Mesendoderm (in vitro differentiated cells): ENCODE measurements around the gene DFFB.

Experiments used
- DNase-seq: peaks from one replicate; pipeline ENCODE4 v3.0.0; 2013
- H2AK5ac ChIP-seq: 2 replicates; pipeline ENCODE4 v1.6.1; 2013; ENCODE audit warnings: low read length, inconsistent platforms
- H2BK120ac ChIP-seq: 2 replicates; pipeline ENCODE4 v1.6.1; 2013; ENCODE audit warnings: low read depth, mild to moderate bottlenecking, low read length, moderate library complexity, mixed read lengths
- H2BK15ac ChIP-seq: replicated peaks from 2 replicates; pipeline ENCODE4 v1.6.1; 2013; ENCODE audit warnings: low read depth, mild to moderate bottlenecking, moderate library complexity
- H2BK5ac ChIP-seq: 2 replicates; pipeline ENCODE4 v1.6.1; 2013; ENCODE audit warnings: low read length, inconsistent platforms
- H3K18ac ChIP-seq: 2 replicates; pipeline ENCODE4 v1.6.1; 2013; ENCODE audit warnings: mild to moderate bottlenecking, low read length, mixed read lengths
- H3K23ac ChIP-seq: one replicate; pipeline ENCODE4 v1.6.1; 2013; ENCODE audit warnings: low read length
- H3K27ac ChIP-seq: 2 replicates; pipeline ENCODE4 v1.5.1; 2013; ENCODE audit warnings: low read depth, mild to moderate bottlenecking, inconsistent platforms, low read length, moderate library complexity
- H3K27me3 ChIP-seq: 2 replicates; pipeline ENCODE4 v1.6.1; 2013; ENCODE audit warnings: low read length, control low read depth, mild to moderate bottlenecking, inconsistent platforms; ENCODE audit not compliant: insufficient read depth, poor library complexity
- H3K36me3 ChIP-seq: 2 replicates; pipeline ENCODE4 v1.6.1; 2013; ENCODE audit warnings: low read length, inconsistent platforms; ENCODE audit not compliant: control insufficient read depth, insufficient read depth
- H3K4ac ChIP-seq: one replicate; pipeline ENCODE4 v1.6.1; 2013; ENCODE audit warnings: low read depth, mild to moderate bottlenecking, low read length, moderate library complexity
- H3K4me1 ChIP-seq: 2 replicates; pipeline ENCODE4 v1.6.1; 2013; ENCODE audit warnings: low read depth, low read length, inconsistent platforms; ENCODE audit not compliant: control insufficient read depth
- H3K4me2 ChIP-seq: 2 replicates; pipeline ENCODE4 v1.6.1; 2013; ENCODE audit warnings: low read length
- H3K4me3 ChIP-seq: 2 replicates; pipeline ENCODE4 v1.5.1; 2013; ENCODE audit warnings: mild to moderate bottlenecking, low read length
- H3K56ac ChIP-seq: one replicate; pipeline ENCODE4 v1.6.1; 2013; ENCODE audit warnings: low read length
- H3K79me1 ChIP-seq: 2 replicates; pipeline ENCODE4 v1.6.1; 2013; ENCODE audit warnings: low read length, inconsistent platforms
- H3K79me2 ChIP-seq: 2 replicates; pipeline ENCODE4 v1.6.1; 2013; ENCODE audit warnings: mild to moderate bottlenecking, low read length; ENCODE audit not compliant: control insufficient read depth, insufficient read depth
- H3K9ac ChIP-seq: 2 replicates; pipeline ENCODE4 v1.6.1; 2013; ENCODE audit warnings: low read length, inconsistent platforms
- H4K5ac ChIP-seq: one replicate; pipeline ENCODE4 v1.6.1; 2013; ENCODE audit warnings: low read length
- H4K8ac ChIP-seq: one replicate; pipeline ENCODE4 v1.6.1; 2013; ENCODE audit warnings: low read depth, mild to moderate bottlenecking, control low read depth, low read length, moderate library complexity
- WGBS: extraction: QIAGEN DNeasy Blood & Tissue Kit; methylation state at CpG from one replicate; pipeline ENCODE4 v1.1.7; 2013; ENCODE audit warnings: low lambda C conversion rate, missing lambda C conversion rate; ENCODE audit not compliant: insufficient coverage; ENCODE audit errors: extremely low coverage; 5-methylcytosine and 5-hydroxymethylcytosine counted together

DFFB gene

GRCh38 chr1:3846541-3846940 lies 10.7 kb upstream of the DFFB start:
- H3K79me1 ChIP-seq, result no peaks in the 10 kb centered on the region
- H4K8ac ChIP-seq, result no peak overlapping the region
- no peak overlapping the region for H3K56ac ChIP-seq
- H3K23ac ChIP-seq, result no peak overlapping the region
- no peak overlapping the region for H2AK5ac ChIP-seq
- peaks cover 1% of the 10 kb centered on the region for H3K36me3 ChIP-seq
- no peak overlapping the region for H2BK5ac ChIP-seq
- no peaks in the 10 kb centered on the region for H3K27me3 ChIP-seq
- H3K4me1 ChIP-seq, result no peaks in the 10 kb centered on the region
- no peak overlapping the region for H2BK120ac ChIP-seq
- no peak overlapping the region for H3K27ac ChIP-seq
- WGBS, result no CpG with 5 or more reads among the region's 3 CpGs
- no peak for DNase-seq
- H3K4me2 ChIP-seq, result no peak overlapping the region
- H3K79me2 ChIP-seq, result no peaks in the 10 kb centered on the region
- H2BK15ac ChIP-seq, result no peak overlapping the region
- H3K4me3 ChIP-seq, result no peak overlapping the region
- no peak overlapping the region for H3K9ac ChIP-seq
- H3K18ac ChIP-seq, result no peak overlapping the region
- H4K5ac ChIP-seq, result no peak overlapping the region
- no peak overlapping the region for H3K4ac ChIP-seq

GRCh38 chr1:3847081-3847480 lies 10.2 kb upstream of the DFFB start:
- no peaks in the 10 kb centered on the region for H3K4me1 ChIP-seq
- H3K4ac ChIP-seq, result no peak overlapping the region
- no peak overlapping the region for H3K23ac ChIP-seq
- no peak overlapping the region for H3K18ac ChIP-seq
- peaks cover 1% of the 10 kb centered on the region for H3K36me3 ChIP-seq
- no peak overlapping the region for H2AK5ac ChIP-seq
- H3K79me1 ChIP-seq, result no peaks in the 10 kb centered on the region
- H2BK5ac ChIP-seq, result no peak overlapping the region
- DNase-seq, result no peak
- no peak overlapping the region for H3K9ac ChIP-seq
- H4K8ac ChIP-seq, result no peak overlapping the region
- WGBS, result 100% methylated on average over 2 of the region's 6 CpGs
- no peaks in the 10 kb centered on the region for H3K27me3 ChIP-seq
- H3K79me2 ChIP-seq, result no peaks in the 10 kb centered on the region
- H3K27ac ChIP-seq, result no peak overlapping the region
- H3K4me3 ChIP-seq, result no peak overlapping the region
- no peak overlapping the region for H3K56ac ChIP-seq
- no peak overlapping the region for H2BK120ac ChIP-seq
- H2BK15ac ChIP-seq, result no peak overlapping the region
- H4K5ac ChIP-seq, result no peak overlapping the region
- no peak overlapping the region for H3K4me2 ChIP-seq

- WGBS, result no CpG with 5 or more reads among the region's 12 CpGs
- DNase-seq, result no peak
These were observed 6.4 kb upstream of the DFFB start for GRCh38 chr1:3850857-3851256.

GRCh38 chr1:3851292-3851691 lies 6.0 kb upstream of the DFFB start:
- no peak overlapping the region for H2BK120ac ChIP-seq
- H3K36me3 ChIP-seq, result peaks cover 1% of the 10 kb centered on the region
- no peak overlapping the region for H3K9ac ChIP-seq
- H2BK5ac ChIP-seq, result no peak overlapping the region
- WGBS, result no CpG with 5 or more reads among the region's 6 CpGs
- H3K79me2 ChIP-seq, result no peaks in the 10 kb centered on the region
- H3K4me3 ChIP-seq, result no peak overlapping the region
- peaks cover 4% of the 10 kb centered on the region for H3K79me1 ChIP-seq
- no peak overlapping the region for H3K23ac ChIP-seq
- H3K4me2 ChIP-seq, result no peak overlapping the region
- no peaks in the 10 kb centered on the region for H3K27me3 ChIP-seq
- H4K5ac ChIP-seq, result no peak overlapping the region
- no peak overlapping the region for H4K8ac ChIP-seq
- no peaks in the 10 kb centered on the region for H3K4me1 ChIP-seq
- no peak overlapping the region for H3K18ac ChIP-seq
- H2AK5ac ChIP-seq, result no peak overlapping the region
- no peak overlapping the region for H3K27ac ChIP-seq
- DNase-seq, result no peak
- H3K4ac ChIP-seq, result no peak overlapping the region
- no peak overlapping the region for H2BK15ac ChIP-seq
- no peak overlapping the region for H3K56ac ChIP-seq

More at GRCh38 chr1:3850857-3851256, 6.4 kb upstream of the DFFB start:
- Histone ChIP-seq H3K4me1 (no peaks in the 10 kb centered on the region), H3K27me3 (no peaks in the 10 kb centered on the region), H3K56ac (no peak overlapping the region), H2AK5ac (no peak overlapping the region), H3K4me2 (no peak overlapping the region), H3K27ac (no peak overlapping the region), H3K4me3 (no peak overlapping the region), H2BK120ac (no peak overlapping the region), H2BK5ac (no peak overlapping the region), H3K23ac (no peak overlapping the region), H3K9ac (no peak overlapping the region), H4K8ac (no peak overlapping the region), H3K4ac (no peak overlapping the region), H3K18ac (no peak overlapping the region), H2BK15ac (no peak overlapping the region), H3K36me3 (peaks cover 1% of the 10 kb centered on the region), H3K79me2 (no peaks in the 10 kb centered on the region), H4K5ac (no peak overlapping the region), H3K79me1 (peaks cover 4% of the 10 kb centered on the region)

- H3K23ac ChIP-seq, result no peak overlapping the region
- no CpG with 5 or more reads among the region's 12 CpGs for WGBS
- H2BK15ac ChIP-seq, result no peak overlapping the region
- H4K8ac ChIP-seq, result no peak overlapping the region
- H3K36me3 ChIP-seq, result no peaks in the 10 kb centered on the region
- DNase-seq, result no peak
- H3K27ac ChIP-seq, result no peak overlapping the region
- H2AK5ac ChIP-seq, result no peak overlapping the region
- H4K5ac ChIP-seq, result no peak overlapping the region
- no peak overlapping the region for H3K4ac ChIP-seq
- no peaks in the 10 kb centered on the region for H3K4me1 ChIP-seq
- H3K79me1 ChIP-seq, result peaks cover 4% of the 10 kb centered on the region
- H3K4me2 ChIP-seq, result no peak overlapping the region
- no peak overlapping the region for H3K4me3 ChIP-seq
- no peak overlapping the region for H3K9ac ChIP-seq
- H2BK120ac ChIP-seq, result no peak overlapping the region
- H3K79me2 ChIP-seq, result no peaks in the 10 kb centered on the region
- H3K27me3 ChIP-seq, result no peaks in the 10 kb centered on the region
- no peak overlapping the region for H2BK5ac ChIP-seq
- H3K56ac ChIP-seq, result no peak overlapping the region
- no peak overlapping the region for H3K18ac ChIP-seq
These were observed 5.2 kb upstream of the DFFB start for GRCh38 chr1:3852091-3852490.

GRCh38 chr1:3852711-3853485 lies 4.4 kb upstream of the DFFB start:
- no peak overlapping the region for H4K5ac ChIP-seq
- no CpG with 5 or more reads among the region's 15 CpGs for WGBS
- H3K4me2 ChIP-seq, result no peak overlapping the region
- no peak overlapping the region for H3K56ac ChIP-seq
- H3K18ac ChIP-seq, result no peak overlapping the region
- H4K8ac ChIP-seq, result no peak overlapping the region
- no peak overlapping the region for H2BK5ac ChIP-seq
- no peak overlapping the region for H3K4ac ChIP-seq
- no peak overlapping the region for H3K27ac ChIP-seq
- H3K79me2 ChIP-seq, result no peaks in the 10 kb centered on the region
- no peaks in the 10 kb centered on the region for H3K36me3 ChIP-seq
- no peak overlapping the region for H2BK120ac ChIP-seq
- peaks cover 4% of the 10 kb centered on the region for H3K79me1 ChIP-seq
- H3K23ac ChIP-seq, result no peak overlapping the region
- no peaks in the 10 kb centered on the region for H3K27me3 ChIP-seq
- H3K9ac ChIP-seq, result no peak overlapping the region
- no peaks in the 10 kb centered on the region for H3K4me1 ChIP-seq
- DNase-seq, result no peak
- H2AK5ac ChIP-seq, result no peak overlapping the region
- no peak overlapping the region for H3K4me3 ChIP-seq
- H2BK15ac ChIP-seq, result no peak overlapping the region
